ENCODE data around the gene TRAPPC6A. TPM values are rescaled to one million over a fixed set of nuclear protein-coding genes. Genes with fewer than 3 reads are reported as not detected.

Gene TRAPPC6A
- total and polyA plus RNA-seq, 9 of the 15 experiments (the other 6 are each of a cell fraction or from before 2014, with no cell fraction given), result 0.82 to 23.6 (median 11.6) TPM

GRCh38 chr19:45153339-45154063, 24.5 kb downstream of the TRAPPC6A start (continued):
- TF ChIP-seq RHOXF2B (CRISPR knock-in tag; conservative IDR thresholded peaks at IDR 0.05), result no peak
- TF ChIP-seq PHF21A (IDR thresholded peaks at IDR 0.05; ENCODE audit: borderline replicate concordance, low read depth), result no peak
- TF ChIP-seq TAL1 (IDR thresholded peaks at IDR 0.05), result no peak
- no peak for TF ChIP-seq HMGXB4 (CRISPR knock-in tag; IDR thresholded peaks at IDR 0.05)
- TF ChIP-seq, protein P1, sequence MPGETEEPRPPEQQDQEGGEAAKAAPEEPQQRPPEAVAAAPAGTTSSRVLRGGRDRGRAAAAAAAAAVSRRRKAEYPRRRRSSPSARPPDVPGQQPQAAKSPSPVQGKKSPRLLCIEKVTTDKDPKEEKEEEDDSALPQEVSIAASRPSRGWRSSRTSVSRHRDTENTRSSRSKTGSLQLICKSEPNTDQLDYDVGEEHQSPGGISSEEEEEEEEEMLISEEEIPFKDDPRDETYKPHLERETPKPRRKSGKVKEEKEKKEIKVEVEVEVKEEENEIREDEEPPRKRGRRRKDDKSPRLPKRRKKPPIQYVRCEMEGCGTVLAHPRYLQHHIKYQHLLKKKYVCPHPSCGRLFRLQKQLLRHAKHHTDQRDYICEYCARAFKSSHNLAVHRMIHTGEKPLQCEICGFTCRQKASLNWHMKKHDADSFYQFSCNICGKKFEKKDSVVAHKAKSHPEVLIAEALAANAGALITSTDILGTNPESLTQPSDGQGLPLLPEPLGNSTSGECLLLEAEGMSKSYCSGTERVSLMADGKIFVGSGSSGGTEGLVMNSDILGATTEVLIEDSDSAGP (CRISPR knock-in tag; IDR thresholded peaks at IDR 0.05), result no peak
- TF ChIP-seq NR2C1 (IDR thresholded peaks at IDR 0.05), result no peak
- no peak for TF ChIP-seq NR2C1 (tag; IDR thresholded peaks at IDR 0.05)
- TF ChIP-seq SAP30 (IDR thresholded peaks at IDR 0.05; ENCODE audit: borderline replicate concordance, insufficient read depth, low read depth, low read length, poor library complexity, severe bottlenecking), result no peak
- no peak for TF ChIP-seq HNRNPLL (IDR thresholded peaks at IDR 0.05; ENCODE audit: low read depth, low read length, poor library complexity, severe bottlenecking)
- no peak for TF ChIP-seq CHAMP1 (IDR thresholded peaks at IDR 0.05)
- TF ChIP-seq TEAD1 (CRISPR knock-in tag; IDR thresholded peaks at IDR 0.05), result no peak; a peak in 1 of 4 replicates
- TF ChIP-seq TARDBP (IDR thresholded peaks at IDR 0.05), result no peak
- TF ChIP-seq ASH1L (IDR thresholded peaks at IDR 0.05; ENCODE audit: borderline replicate concordance, low read depth, partially characterized antibody), result no peak
- TF ChIP-seq ZBTB8A (IDR thresholded peaks at IDR 0.05; ENCODE audit: partially characterized antibody), result no peak
- TF ChIP-seq IRF2 (CRISPR knock-in tag; IDR thresholded peaks at IDR 0.05), result no peak; the same call in 1 of the 2 replicates
- TF ChIP-seq, protein P2, sequence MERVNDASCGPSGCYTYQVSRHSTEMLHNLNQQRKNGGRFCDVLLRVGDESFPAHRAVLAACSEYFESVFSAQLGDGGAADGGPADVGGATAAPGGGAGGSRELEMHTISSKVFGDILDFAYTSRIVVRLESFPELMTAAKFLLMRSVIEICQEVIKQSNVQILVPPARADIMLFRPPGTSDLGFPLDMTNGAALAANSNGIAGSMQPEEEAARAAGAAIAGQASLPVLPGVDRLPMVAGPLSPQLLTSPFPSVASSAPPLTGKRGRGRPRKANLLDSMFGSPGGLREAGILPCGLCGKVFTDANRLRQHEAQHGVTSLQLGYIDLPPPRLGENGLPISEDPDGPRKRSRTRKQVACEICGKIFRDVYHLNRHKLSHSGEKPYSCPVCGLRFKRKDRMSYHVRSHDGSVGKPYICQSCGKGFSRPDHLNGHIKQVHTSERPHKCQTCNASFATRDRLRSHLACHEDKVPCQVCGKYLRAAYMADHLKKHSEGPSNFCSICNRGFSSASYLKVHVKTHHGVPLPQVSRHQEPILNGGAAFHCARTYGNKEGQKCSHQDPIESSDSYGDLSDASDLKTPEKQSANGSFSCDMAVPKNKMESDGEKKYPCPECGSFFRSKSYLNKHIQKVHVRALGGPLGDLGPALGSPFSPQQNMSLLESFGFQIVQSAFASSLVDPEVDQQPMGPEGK (CRISPR knock-in tag; IDR thresholded peaks at IDR 0.05; ENCODE audit: borderline replicate concordance), result no peak
- TF ChIP-seq ELK1 (CRISPR knock-in tag; IDR thresholded peaks at IDR 0.05), result no peak
- TF ChIP-seq CHD4 (IDR thresholded peaks at IDR 0.05; ENCODE audit: insufficient read depth, insufficient replicate concordance, low read depth, low read length, poor library complexity, severe bottlenecking), result no peak

All from K562 (cell line).